Measurements from ENCODE around the gene MYL5.

Gene MYL5

DNA sequence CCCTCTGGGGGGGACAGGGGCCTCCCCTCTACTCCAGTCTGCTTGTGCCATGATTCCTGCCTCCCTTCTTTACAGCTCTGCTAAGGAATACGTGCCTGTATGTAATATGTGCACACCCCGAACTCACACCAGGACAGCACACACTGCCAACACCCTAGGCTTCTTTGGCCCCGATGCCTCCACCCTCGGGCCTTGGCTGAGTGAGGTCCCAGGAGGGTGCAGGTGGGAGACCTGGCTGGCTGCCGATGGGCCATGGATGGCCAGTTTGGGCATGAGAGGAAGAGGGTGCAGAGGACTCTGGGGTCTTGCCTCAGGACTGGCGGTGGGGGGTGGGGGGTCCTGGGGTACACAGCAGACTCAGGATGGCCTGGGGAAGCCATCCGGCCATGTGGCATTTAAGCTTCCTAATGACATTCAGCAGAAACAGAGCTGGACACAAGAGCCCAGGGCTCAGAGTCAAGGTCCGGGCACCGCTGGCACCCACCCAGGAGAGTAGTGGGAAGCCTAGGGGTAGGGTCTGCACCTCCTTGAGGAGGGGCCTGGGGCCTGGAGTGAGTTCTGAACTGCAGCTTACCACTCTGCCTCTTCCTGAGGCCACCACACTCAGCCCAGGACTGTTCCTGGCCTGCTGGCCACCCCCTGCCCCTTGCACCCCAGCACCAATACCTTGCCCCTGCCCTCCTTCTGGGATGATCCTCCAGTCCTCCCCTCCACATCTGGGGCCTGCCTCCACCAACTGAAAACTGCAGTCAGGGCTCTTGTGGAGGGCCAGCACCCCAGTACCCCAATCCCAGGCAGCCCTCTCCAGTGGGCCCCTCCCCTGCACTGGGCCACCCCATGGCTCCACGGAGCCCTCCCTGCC is 29.2 kb downstream of the MYL5 start:
- H3K4me3 ChIP-seq (ENCODE audit: low read depth, low read length): no peak overlapping the region
- TF ChIP-seq, protein P1, sequence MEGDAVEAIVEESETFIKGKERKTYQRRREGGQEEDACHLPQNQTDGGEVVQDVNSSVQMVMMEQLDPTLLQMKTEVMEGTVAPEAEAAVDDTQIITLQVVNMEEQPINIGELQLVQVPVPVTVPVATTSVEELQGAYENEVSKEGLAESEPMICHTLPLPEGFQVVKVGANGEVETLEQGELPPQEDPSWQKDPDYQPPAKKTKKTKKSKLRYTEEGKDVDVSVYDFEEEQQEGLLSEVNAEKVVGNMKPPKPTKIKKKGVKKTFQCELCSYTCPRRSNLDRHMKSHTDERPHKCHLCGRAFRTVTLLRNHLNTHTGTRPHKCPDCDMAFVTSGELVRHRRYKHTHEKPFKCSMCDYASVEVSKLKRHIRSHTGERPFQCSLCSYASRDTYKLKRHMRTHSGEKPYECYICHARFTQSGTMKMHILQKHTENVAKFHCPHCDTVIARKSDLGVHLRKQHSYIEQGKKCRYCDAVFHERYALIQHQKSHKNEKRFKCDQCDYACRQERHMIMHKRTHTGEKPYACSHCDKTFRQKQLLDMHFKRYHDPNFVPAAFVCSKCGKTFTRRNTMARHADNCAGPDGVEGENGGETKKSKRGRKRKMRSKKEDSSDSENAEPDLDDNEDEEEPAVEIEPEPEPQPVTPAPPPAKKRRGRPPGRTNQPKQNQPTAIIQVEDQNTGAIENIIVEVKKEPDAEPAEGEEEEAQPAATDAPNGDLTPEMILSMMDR (IDR thresholded peaks at IDR 0.05; ENCODE audit: borderline replicate concordance, insufficient read depth, low read depth, low read length): no peak

DNA sequence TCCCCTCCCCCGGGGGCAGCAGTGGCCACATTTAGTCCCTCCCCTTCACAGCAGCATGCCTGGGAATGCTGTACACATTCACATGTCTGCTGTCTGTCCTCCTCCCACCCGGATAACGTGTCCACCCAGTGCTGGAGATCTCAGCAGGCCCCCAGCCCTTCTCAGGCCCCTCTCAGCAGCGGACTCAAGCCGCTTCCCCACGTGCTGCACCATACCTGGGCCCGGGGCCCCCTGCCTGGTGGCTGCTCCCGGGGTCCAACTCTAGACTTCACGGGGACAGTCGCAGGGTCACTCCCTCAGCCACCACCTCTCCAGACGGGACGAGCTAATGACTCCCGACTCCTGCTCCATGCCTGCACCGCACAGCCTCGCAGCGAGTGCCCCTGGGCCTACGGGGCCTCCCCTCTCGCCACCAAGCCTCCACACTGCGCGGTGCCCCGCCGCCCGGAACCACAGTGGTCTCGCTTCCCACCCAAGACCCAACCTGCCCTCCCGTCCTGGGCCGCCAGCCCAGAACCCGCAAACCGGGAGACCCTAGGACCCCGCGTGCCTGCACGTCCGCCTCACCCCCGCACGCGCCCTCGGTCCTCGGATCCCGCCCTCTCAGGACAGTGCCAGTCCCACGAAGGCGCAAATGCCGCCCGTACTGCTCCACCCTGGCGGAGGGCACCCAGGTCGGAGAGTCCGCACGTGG is 30.0 kb downstream of the MYL5 start:
- TF ChIP-seq, protein P1 (IDR thresholded peaks at IDR 0.05; ENCODE audit: borderline replicate concordance, insufficient read depth, low read depth, low read length): no peak
- no peak overlapping the region for H3K4me3 ChIP-seq (ENCODE audit: low read depth, low read length)

DNA sequence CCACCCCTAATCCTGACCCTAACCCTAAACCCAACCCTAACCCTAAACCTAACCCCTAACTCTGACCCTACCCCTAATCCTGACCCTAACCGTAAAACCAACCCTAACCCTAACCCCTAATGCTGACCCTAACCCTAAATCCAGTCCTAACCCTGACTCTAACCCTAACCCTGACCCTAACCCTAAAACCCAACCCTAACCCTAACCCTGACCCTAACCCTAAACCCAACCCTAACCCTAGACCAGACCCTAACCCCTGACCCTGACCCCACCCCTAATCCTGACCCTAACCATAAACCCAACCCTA is 30.6 kb downstream of the MYL5 start:
- TF ChIP-seq, protein P1 (IDR thresholded peaks at IDR 0.05; ENCODE audit: borderline replicate concordance, insufficient read depth, low read depth, low read length): no peak

DNA sequence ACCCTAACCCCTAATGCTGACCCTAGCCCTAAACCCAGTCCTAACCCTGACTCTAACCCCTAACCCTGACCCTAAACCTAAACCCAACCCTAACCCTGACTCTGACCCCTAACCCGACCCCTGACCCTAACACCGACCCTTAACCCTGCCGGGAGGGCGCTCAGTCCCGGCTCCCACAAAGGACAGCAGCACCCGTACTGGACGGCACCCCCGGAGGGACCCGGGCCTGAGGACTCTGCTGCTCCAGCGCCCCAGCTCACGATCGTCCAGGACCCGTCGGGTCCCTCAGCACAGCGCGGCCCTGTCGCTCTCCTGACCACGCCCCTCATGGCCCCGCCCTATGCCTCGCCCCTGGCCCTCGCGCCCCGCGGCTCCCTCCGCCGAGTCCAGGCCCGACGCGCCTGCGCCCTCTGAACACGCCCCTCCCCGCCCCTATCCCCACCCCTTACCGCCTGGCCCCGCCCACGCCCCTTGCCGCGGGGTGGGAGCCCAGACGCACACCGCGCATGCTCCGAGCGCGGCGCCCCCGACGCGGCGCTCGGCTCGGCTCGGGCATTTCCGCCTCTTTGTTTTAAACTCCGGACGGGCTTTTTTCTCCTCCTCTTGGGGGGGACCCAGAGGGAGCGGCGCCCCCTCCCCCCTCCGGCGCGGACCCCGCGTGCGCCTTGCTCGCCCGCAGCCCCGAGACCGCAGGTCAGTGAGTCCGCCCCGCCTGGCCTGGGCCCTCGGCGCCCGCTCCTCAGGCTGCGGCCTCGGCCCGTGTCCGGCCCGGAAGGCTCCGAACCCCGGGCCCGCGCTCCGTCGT is 31.1 kb downstream of the MYL5 start, which contains the start of gene PCGF3:
Gene PCGF3 (plus strand): TSS at position 555 of the 805 bp plus-strand sequence. CDS start 27,849 bp downstream, outside the sequence.
- TF ChIP-seq, protein P1 (IDR thresholded peaks at IDR 0.05; ENCODE audit: borderline replicate concordance, insufficient read depth, low read depth, low read length): no peak
- peak within 1 kb of the TSS; percentile 88 for H3K4me3 ChIP-seq (ENCODE audit: low read depth, low read length)

More for the DNA sequence above, 30.6 kb downstream of the MYL5 start:
- H3K4me3 ChIP-seq (ENCODE audit: low read depth, low read length): no peak overlapping the region

DNA sequence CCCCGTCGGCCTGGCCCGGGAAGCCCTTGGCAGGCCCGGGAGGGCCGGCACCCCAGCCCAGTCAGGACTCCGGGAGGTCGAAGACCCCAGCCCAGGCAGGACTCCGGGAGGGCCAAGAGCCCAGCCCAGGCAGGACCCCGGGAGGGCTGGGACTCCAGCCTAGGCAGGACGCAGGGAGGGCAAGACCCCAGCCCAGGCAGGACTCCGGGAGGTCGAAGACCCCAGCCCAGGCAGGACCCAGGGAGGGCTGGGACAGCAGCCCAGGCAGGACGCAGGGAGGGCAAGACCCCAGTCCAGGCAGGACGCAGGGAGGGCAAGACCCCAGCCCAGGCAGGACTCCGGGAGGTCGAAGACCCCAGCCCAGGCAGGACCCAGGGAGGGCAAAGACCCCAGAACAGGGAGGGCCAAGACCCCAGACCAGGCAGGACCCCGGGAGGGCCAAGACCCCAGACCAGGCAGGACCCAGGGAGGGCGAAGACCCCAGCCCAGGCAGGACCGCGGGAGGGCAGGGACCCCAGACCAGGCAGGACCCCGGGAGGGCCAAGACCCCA is 31.8 kb downstream of the MYL5 start:
- peak overlapping the region; percentile 88 for H3K4me3 ChIP-seq (ENCODE audit: low read depth, low read length)

DNA sequence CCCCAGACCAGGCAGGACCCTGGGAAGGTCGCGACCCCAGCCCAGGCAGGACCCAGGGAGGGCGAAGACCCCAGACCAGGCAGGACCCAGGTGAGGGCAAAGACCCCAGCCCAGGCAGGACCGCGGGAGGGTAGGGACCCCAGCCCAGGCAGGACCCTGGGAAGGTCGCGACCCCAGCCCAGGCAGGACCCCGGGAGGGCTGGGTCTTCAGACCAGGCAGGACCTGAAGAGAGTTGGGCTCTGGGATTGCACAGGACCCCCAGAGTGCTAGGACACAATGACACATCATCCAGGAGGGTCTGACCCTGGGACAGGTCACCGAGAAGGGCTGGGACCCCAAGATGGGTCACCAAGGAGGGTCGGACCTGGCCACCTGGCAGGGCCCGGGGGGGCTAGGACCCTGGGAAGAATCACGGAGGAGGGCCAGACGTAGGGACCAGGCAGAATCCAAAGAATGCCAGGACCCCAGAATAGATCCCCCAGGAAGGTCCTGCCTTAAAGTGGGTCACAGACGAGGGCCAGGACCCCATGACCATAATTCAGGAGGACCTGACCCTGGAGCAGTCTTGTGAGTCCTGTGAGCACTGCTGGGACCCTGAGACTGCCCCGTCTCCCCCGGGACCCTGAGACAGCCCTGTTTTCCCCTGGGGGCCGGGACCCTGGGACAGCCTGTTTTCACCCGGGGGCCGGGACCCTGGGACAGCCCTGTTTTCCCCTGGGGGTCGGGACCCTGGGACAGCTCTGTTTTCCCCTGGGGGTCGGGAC is 32.7 kb downstream of the MYL5 start:
- TF ChIP-seq, protein P1 (IDR thresholded peaks at IDR 0.05; ENCODE audit: borderline replicate concordance, insufficient read depth, low read depth, low read length): no peak
- peak overlapping the region; percentile 88 for H3K4me3 ChIP-seq (ENCODE audit: low read depth, low read length)
